ENCODE measurements around the gene TEX14.

The TEX14 gene

DNA sequence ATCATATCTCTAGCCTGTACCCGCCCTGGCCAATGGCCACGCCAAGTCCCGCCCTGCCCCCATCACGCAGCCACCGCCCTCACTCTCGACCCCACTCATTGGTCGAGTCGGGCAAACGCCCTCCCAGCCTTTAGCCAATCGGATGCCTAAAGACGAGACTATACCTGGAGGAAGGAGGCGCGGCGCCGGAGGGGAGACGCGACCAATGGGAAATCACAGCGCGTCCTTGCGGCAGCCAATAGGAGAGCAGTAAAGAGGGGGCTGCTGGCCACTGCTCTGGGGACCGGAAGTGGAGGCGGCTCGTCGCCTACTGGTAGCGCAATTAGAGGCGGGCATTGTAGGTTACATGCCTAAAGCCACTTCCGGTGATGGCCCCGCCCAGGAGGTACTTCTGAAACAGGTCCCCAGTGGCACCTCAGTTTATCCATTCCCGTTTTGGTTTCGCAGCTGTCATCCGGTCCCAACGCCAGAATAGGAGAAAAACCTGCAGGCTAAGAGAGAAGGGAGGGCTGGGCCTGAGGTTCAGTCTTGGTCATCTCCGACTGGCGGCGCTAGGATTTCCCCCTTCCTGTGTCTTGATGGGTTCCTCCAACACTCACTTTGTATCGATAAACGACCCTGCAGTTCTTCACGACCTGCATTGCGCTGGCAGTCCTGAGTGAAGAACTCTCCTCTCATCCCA, 173.8 kb downstream of the TEX14 start:
- DNase-seq, result peak; percentile 98 to 99

DNA sequence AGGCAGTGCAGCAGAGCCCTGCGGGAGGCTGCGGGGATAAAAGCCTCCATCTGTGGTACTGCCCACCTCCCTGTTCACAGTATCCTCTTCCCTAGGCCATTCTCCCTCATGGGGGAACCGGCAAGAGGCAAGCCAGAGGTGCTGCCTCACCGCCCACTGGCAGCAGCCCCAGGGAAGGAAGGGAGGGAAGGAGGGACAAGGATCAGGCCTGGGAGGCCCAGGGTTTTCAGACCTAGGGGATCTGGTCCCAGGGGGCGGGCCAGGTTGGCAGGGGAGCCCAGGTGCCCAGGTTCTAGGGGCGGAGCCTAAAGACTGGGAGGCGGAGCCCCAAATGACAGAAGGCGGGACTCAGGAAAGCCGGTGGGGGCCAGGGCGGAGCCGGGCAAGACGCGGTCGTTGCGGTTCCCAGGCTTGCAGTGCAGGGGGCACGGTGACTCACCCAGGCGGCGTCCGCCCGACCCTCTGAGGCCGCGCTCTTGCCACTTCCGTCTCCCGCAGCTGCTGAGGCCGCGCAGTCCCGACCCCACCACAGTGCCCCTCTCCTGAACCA, 174.4 kb downstream of the TEX14 start:
- no peak for DNase-seq

DNA sequence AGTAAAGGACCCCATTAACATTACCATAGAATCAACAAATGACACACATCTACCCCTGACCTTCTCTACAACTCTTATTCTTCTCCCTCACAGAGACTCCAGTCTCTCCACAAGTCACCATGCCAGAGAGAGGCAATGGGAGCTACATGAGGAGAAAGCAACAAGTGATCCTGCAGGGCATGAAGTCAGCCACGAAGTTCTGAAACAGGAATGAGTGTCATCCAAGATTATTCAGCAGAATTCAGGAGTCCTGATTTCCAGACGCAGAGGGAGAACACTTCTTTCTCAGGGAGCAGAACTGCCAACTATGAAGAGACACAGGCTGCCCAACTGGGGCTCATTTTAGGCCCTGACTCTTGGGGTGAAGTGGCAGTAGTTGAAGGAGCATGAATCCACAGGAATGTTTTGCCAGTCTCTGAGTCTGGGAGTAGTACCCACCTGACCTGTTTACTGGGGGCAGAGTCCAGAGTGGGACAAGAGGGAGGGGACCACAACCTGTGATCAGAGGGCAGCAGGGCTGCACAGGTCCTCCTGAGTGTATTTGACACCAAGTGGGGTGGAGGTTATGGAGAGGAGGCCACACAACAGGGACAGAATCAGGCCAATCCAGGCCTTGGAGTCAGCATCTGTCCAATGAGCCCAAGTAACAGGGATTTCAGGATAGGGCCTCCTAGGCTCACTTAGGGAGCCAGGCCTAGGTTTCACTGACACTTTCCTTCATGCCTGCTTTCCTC, 175.0 kb downstream of the TEX14 start:
- no peak for DNase-seq

DNA sequence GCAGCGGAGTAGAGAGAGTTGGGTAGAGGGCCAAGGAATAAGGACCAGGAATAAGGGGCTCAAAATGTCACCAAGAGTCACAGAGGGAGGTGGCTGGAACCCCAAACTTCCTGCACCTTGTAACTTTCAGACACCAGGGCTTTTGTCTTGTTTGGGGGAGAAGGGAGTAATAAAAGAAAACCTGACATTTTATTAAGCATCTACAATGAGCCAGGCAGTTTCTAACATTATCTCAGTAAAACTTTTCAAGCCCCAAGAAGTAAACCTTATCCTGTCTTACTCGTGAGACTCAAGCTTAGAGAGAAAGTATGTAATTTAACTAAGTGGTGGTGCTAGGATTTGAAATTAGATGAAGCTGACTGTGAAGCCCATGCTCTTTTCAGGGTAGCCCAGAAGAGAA, 176.6 kb downstream of the TEX14 start:
- DNase-seq, result no peak

DNA sequence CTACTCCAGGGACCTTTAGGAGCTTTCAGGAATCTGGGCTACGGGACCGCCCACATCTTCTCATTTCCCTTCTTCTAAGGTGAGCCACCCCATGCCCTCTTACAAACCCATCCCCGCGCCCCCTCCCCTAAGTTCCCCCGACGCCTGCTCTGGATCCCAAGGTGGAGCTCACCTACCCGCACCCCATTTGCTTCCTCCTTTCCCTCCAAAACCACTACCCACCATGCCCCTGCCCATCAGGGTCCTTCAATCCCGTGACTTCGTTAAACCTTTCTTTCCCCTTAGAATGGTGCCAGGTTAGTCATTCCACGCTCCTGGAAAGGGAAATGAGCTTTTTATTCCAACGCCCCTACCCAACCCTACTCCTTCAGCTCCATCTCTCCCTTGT, 177.1 kb downstream of the TEX14 start:
- DNase-seq, result no peak

DNA sequence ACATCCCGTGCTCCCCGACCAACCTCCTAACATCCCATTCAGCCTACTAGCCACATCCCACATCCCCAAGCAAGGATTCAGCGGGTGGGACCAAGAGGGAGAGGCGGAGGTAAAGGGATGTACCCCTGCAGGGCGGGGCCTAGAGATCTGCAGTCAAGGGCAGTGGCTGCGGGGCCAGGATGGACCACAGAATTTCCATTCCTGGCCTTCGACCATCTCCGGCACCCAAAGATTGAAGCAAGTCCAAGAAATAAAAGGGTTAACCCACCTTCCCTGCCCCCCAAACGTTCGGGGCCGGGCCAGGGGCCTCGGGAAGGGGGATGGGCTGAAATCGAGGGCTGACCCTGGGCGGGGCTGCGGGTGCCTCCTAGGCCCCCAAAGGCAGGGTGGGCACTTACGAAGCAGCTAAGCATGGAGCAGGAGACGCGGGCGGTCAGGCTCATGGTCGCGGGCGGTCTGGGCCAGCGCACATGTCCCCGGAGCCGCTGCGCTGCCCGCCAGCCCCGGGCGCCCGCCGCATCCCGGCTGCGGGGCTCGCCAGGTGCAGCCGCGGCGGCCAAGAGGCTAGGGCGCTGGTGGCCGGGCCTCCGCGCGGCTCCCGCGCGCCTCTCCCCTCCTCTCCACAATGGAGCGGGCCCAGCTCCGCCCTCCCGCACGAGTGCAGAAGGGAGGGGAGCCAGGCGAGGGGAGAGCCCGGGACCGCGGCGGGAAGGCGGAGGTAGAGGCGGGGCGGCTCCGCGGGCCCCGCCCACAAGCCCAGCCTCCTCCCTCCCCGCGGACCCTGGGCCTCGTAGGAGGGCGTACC, 177.7 kb downstream of the TEX14 start, which contains the start of gene MTMR4:
TSS of gene MTMR4 (minus strand) at position 674 of the 805 bp plus-strand sequence. CDS start at position 443, 231 bp downstream.
- DNase-seq, result peak; percentile 66 to 73

DNA sequence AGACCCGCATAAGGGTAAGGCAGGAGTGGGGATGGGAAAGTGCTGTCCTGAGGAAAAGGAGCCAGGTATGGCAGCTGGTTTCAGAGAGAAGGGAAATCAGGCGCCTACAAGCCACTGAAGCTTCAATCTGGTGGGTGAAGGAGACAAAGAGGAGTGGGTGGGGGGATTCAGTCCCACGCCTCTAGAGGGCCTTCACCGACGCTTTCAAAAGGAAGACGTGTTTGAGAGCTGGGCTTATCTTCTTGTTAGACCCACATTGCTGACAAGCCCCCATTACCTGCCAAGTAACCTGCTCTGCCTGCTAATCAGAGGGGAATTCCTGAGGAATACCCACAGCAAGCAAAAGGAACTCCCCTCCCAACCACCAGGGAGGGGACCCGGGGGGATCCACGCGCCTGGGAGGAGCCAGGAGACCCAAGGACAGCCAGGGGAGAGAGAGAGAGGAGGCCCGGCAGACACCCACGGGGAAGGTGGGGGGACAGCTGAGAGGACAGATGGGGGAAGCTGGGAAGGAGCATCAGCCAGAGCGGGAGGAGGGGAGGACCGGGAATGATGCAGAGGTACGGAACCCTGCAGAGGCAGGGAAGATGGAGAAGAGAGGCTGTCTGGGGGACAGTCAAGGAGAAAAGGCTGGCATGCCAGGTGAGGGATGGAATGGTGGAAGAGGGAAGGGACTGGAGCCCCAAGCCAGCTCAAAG, 178.4 kb downstream of the TEX14 start:
- no peak for DNase-seq

DNA sequence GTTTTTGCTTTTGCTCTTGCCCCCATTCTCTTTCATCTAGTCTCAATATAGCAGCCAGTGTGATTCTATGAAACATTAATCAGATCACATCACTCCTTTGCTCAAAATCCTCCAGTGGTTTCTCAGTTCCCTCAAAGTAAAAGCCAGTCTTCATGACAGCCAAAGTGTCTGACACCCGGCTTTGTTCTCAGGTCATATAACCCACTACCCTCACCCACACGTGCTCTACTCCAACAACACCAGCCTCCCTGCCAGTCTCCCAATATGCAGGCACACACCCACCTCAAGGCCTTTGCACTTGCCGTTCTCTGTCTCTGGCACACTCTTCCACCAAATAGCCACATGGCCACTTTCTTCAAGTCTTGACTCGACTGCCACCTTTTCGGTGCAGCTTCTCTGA, 181.8 kb downstream of the TEX14 start:
- no peak for DNase-seq

DNA sequence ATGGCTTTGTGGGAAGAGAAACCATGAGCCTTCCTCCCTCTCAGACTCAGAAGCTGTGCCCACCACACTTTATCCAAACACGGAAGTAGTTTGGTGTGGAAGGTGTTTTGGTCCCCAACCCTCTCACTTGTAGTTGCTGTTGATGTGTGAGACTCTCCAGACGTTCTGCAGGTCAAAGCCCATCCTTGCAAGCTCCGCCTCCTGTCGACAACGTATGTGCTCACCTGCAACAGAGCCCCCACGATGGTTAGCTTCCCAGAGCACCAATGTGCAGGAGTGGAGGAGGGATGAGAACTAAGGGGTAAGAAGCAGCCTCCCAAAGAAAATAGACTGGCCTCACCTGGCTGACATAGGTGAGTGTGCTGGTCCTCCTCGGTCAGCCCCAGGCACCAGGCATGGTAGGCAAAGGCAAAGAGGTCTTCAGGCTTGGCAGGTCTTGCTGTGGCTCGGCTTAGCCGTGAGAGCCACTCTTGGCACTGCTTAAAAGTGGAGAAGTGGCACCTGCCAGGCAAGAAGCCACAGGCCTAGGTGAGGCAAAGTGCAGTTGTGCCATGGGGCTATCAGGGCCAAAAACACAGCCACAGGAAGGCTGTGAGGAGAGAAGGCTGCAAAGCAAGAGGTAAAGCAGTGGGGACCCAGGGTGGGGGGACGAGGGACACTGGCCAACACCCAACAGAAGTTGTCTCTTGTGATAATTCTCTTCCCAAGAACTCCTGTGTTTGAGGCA, 183.3 kb downstream of the TEX14 start:
- DNase-seq, result no peak

DNA sequence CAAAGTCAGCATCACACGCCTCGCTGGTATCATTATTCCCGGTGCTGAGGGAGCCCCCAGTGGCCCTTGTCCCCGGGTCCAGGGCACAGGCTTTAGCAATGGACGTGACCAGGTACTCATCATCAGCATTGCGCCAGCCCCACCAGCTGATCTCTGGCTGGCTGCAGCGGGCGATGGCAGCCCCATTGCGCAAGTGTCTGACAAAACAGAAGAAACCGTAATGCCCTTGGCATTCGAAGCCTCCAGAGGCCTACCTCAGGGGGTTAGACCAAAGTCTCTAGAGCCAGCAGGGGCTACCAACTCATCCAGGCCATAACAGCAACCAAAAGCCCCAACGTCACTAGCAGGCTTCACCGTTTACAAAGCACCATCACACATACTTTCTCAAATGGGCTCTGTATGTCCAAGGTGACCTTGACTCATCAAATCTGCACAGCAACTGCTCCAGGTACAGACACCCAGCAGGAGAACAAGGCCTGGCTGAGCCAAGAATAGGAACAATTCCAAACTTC, 184.7 kb downstream of the TEX14 start:
- DNase-seq, result no peak

All from activated CD4-positive, alpha-beta T cell treated with anti-CD3 and anti-CD28 coated beads for 4 hours (primary cell).